ENCODE measurements around the gene HDLBP.
"Not testable (repeated sequence)": the region's sequence is repeated elsewhere in the genome, so short reads cannot be mapped to it uniquely, and the experiment has no call there.

HDLBP gene

GRCh38 chr2:241309684-241310117 lies 5.8 kb downstream of the HDLBP start:
- no peak overlapping the region for H3K9ac ChIP-seq (ENCODE audit: low read length)
- H3K27me3 ChIP-seq (ENCODE audit: control insufficient read depth, insufficient read depth, low read length) = no peaks in the 10 kb centered on the region
- H3K4me1 ChIP-seq (ENCODE audit: control insufficient read depth, insufficient read depth, low read length) = peaks cover 7% of the 10 kb centered on the region
- H3K27ac ChIP-seq (ENCODE audit: low read depth, low read length) = no peak overlapping the region
- H3K4me3 ChIP-seq (ENCODE audit: low read length) = no peak overlapping the region
- no peaks in the 10 kb centered on the region for H3K36me3 ChIP-seq (ENCODE audit: control insufficient read depth, insufficient read depth, low read length)

- Histone ChIP-seq H3K27me3 (ENCODE audit: control insufficient read depth, insufficient read depth, low read length) (no peaks in the 10 kb centered on the region), H3K4me3 (ENCODE audit: low read length) (no peak overlapping the region), H3K36me3 (ENCODE audit: control insufficient read depth, insufficient read depth, low read length) (no peaks in the 10 kb centered on the region), H3K27ac (ENCODE audit: low read depth, low read length) (no peak overlapping the region), H3K4me1 (ENCODE audit: control insufficient read depth, insufficient read depth, low read length) (peaks cover 2% of the 10 kb centered on the region), H3K9ac (ENCODE audit: low read length) (no peak overlapping the region)
Measured at GRCh38 chr2:241308832-241309500, 6.5 kb downstream of the HDLBP start.

GRCh38 chr2:241308267-241308666 lies 7.2 kb downstream of the HDLBP start:
- no peaks in the 10 kb centered on the region for H3K36me3 ChIP-seq (ENCODE audit: control insufficient read depth, insufficient read depth, low read length)
- no peaks in the 10 kb centered on the region for H3K27me3 ChIP-seq (ENCODE audit: control insufficient read depth, insufficient read depth, low read length)
- H3K27ac ChIP-seq (ENCODE audit: low read depth, low read length) = no peak overlapping the region
- H3K4me3 ChIP-seq (ENCODE audit: low read length) = no peak overlapping the region
- H3K4me1 ChIP-seq (ENCODE audit: control insufficient read depth, insufficient read depth, low read length) = no peaks in the 10 kb centered on the region
- H3K9ac ChIP-seq (ENCODE audit: low read length) = no peak overlapping the region

- Histone ChIP-seq H3K4me3 (ENCODE audit: low read length) (no peak overlapping the region), H3K4me1 (ENCODE audit: control insufficient read depth, insufficient read depth, low read length) (no peaks in the 10 kb centered on the region), H3K9ac (ENCODE audit: low read length) (no peak overlapping the region), H3K27me3 (ENCODE audit: control insufficient read depth, insufficient read depth, low read length) (no peaks in the 10 kb centered on the region), H3K36me3 (ENCODE audit: control insufficient read depth, insufficient read depth, low read length) (no peaks in the 10 kb centered on the region), H3K27ac (ENCODE audit: low read depth, low read length) (no peak overlapping the region)
Measured at GRCh38 chr2:241307055-241307454, 8.4 kb downstream of the HDLBP start.

- H3K27ac ChIP-seq (ENCODE audit: low read depth, low read length) = no peak overlapping the region
- no peak overlapping the region for H3K4me3 ChIP-seq (ENCODE audit: low read length)
- no peaks in the 10 kb centered on the region for H3K36me3 ChIP-seq (ENCODE audit: control insufficient read depth, insufficient read depth, low read length)
- no peaks in the 10 kb centered on the region for H3K27me3 ChIP-seq (ENCODE audit: control insufficient read depth, insufficient read depth, low read length)
- no peak overlapping the region for H3K9ac ChIP-seq (ENCODE audit: low read length)
- H3K4me1 ChIP-seq (ENCODE audit: control insufficient read depth, insufficient read depth, low read length) = no peaks in the 10 kb centered on the region
Measured at GRCh38 chr2:241304039-241304670, 11.3 kb downstream of the HDLBP start.

GRCh38 chr2:241302759-241303651 lies 12.5 kb downstream of the HDLBP start:
- Histone ChIP-seq H3K4me1 (ENCODE audit: control insufficient read depth, insufficient read depth, low read length) (no peaks in the 10 kb centered on the region), H3K9ac (ENCODE audit: low read length) (no peak overlapping the region), H3K27ac (ENCODE audit: low read depth, low read length) (no peak overlapping the region), H3K36me3 (ENCODE audit: control insufficient read depth, insufficient read depth, low read length) (no peaks in the 10 kb centered on the region), H3K4me3 (ENCODE audit: low read length) (no peak overlapping the region), H3K27me3 (ENCODE audit: control insufficient read depth, insufficient read depth, low read length) (no peaks in the 10 kb centered on the region)

- Histone ChIP-seq H3K27me3 (ENCODE audit: control insufficient read depth, insufficient read depth, low read length) (no peaks in the 10 kb centered on the region), H3K4me3 (ENCODE audit: low read length) (no peak overlapping the region), H3K36me3 (ENCODE audit: control insufficient read depth, insufficient read depth, low read length) (no peaks in the 10 kb centered on the region), H3K9ac (ENCODE audit: low read length) (no peak overlapping the region), H3K27ac (ENCODE audit: low read depth, low read length) (no peak overlapping the region), H3K4me1 (ENCODE audit: control insufficient read depth, insufficient read depth, low read length) (no peaks in the 10 kb centered on the region)
Measured at GRCh38 chr2:241302083-241302482, 13.4 kb downstream of the HDLBP start.

- no peak overlapping the region for H3K27ac ChIP-seq (ENCODE audit: low read depth, low read length)
- no peaks in the 10 kb centered on the region for H3K4me1 ChIP-seq (ENCODE audit: control insufficient read depth, insufficient read depth, low read length)
Measured at GRCh38 chr2:241300000-241300399, 15.5 kb downstream of the HDLBP start.

GRCh38 chr2:241298673-241299072 lies 16.8 kb downstream of the HDLBP start:
- H3K9ac ChIP-seq (ENCODE audit: low read length) = no peak overlapping the region

More at GRCh38 chr2:241300000-241300399, 15.5 kb downstream of the HDLBP start:
- H3K9ac ChIP-seq (ENCODE audit: low read length) = no peak overlapping the region
- no peak overlapping the region for H3K4me3 ChIP-seq (ENCODE audit: low read length)
- H3K36me3 ChIP-seq (ENCODE audit: control insufficient read depth, insufficient read depth, low read length) = no peaks in the 10 kb centered on the region
- H3K27me3 ChIP-seq (ENCODE audit: control insufficient read depth, insufficient read depth, low read length) = no peaks in the 10 kb centered on the region

GRCh38 chr2:241296767-241297166 lies 18.7 kb downstream of the HDLBP start:
- H3K27me3 ChIP-seq (ENCODE audit: control insufficient read depth, insufficient read depth, low read length) = no peaks in the 10 kb centered on the region
- no peaks in the 10 kb centered on the region for H3K4me1 ChIP-seq (ENCODE audit: control insufficient read depth, insufficient read depth, low read length)
- H3K36me3 ChIP-seq (ENCODE audit: control insufficient read depth, insufficient read depth, low read length) = no peaks in the 10 kb centered on the region
- no peak overlapping the region for H3K27ac ChIP-seq (ENCODE audit: low read depth, low read length)
- no peak overlapping the region for H3K9ac ChIP-seq (ENCODE audit: low read length)
- H3K4me3 ChIP-seq (ENCODE audit: low read length) = no peak overlapping the region

More at GRCh38 chr2:241298673-241299072, 16.8 kb downstream of the HDLBP start:
- Histone ChIP-seq H3K4me3 (ENCODE audit: low read length) (no peak overlapping the region), H3K36me3 (ENCODE audit: control insufficient read depth, insufficient read depth, low read length) (no peaks in the 10 kb centered on the region), H3K27ac (ENCODE audit: low read depth, low read length) (no peak overlapping the region), H3K4me1 (ENCODE audit: control insufficient read depth, insufficient read depth, low read length) (no peaks in the 10 kb centered on the region), H3K27me3 (ENCODE audit: control insufficient read depth, insufficient read depth, low read length) (no peaks in the 10 kb centered on the region)

GRCh38 chr2:241295326-241296095 lies 20.0 kb downstream of the HDLBP start:
- H3K4me3 ChIP-seq (ENCODE audit: low read length) = no peak overlapping the region
- no peak overlapping the region for H3K27ac ChIP-seq (ENCODE audit: low read depth, low read length)
- no peaks in the 10 kb centered on the region for H3K4me1 ChIP-seq (ENCODE audit: control insufficient read depth, insufficient read depth, low read length)

GRCh38 chr2:241293378-241293797 lies 22.1 kb downstream of the HDLBP start:
- not testable (repeated sequence) for H3K27me3 ChIP-seq (ENCODE audit: control insufficient read depth, insufficient read depth, low read length); H3K4me1 ChIP-seq (ENCODE audit: control insufficient read depth, insufficient read depth, low read length); H3K27ac ChIP-seq (ENCODE audit: low read depth, low read length); H3K4me3 ChIP-seq (ENCODE audit: low read length); H3K36me3 ChIP-seq (ENCODE audit: control insufficient read depth, insufficient read depth, low read length); H3K9ac ChIP-seq (ENCODE audit: low read length)

More at GRCh38 chr2:241295326-241296095, 20.0 kb downstream of the HDLBP start:
- Histone ChIP-seq H3K9ac (ENCODE audit: low read length) (no peak overlapping the region), H3K27me3 (ENCODE audit: control insufficient read depth, insufficient read depth, low read length) (no peaks in the 10 kb centered on the region), H3K36me3 (ENCODE audit: control insufficient read depth, insufficient read depth, low read length) (no peaks in the 10 kb centered on the region)

All from rectal smooth muscle tissue (tissue), 1 donor.